OCI-M2 (cell line): ENCODE data around the gene CCDC194.

ENCODE experiments used
- DNase-seq: peaks from one replicate; lab custom pipeline; 2025; ENCODE audit not compliant: unreplicated experiment; lab: John Stamatoyannopoulos, UW

Gene CCDC194, protein sequence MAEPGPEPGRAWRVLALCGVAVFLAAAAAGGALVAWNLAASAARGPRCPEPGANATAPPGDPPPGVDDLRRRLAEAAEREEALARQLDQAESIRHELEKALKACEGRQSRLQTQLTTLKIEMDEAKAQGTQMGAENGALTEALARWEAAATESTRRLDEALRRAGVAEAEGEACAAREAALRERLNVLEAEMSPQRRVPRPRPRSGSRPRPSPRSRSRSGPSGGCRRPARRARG

GRCh38 chr19:17393914-17394313 is at the start of gene CCDC194:
CCDC194 (minus strand) TSS chr19:17394196; CDS start chr19:17394158, 38 bp downstream.
- DNase-seq, result no peak

DNA sequence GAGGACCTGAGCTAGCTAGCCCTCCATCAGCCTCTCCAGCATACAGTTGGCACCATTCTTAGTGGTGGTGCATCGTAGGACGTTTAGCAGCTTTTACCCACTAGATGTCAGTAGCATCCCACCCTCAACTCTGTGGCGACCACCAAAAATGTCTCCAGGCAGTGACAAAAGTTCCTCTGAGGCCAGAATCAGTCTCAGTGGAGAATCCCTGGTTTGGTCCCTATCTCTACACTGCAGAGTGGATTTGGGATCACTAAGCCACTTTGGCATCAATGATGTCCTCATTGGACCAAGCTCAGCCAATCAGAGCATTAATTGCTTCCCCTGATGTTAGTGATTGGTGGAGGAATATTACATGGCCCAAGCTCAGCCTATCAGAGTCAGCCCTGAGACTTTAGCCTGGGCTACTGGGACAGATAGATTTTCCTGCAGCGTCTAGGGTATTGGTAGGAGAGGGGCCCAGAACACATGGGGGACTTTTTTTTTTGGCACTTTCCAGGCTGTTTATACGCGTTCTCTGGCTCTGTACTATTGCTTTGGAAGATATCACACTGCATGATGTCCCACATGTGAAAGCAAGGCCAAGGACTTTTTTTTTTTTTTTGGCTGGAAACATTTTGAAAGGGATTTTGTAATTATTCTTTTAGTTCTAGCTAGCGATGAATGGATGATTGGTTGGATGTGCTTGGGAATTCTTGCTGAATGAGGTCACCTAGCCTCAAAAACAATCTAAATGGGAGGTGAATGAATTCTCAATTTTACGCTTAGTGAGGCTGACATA is 47.4 kb upstream of the CCDC194 start:
- DNase-seq, result no peak

GRCh38 chr19:17436874-17437267 is 42.9 kb upstream of the CCDC194 start:
- DNase-seq, result no peak

- no peak for DNase-seq
Observed at GRCh38 chr19:17436094-17436873, 42.3 kb upstream of the CCDC194 start.

DNA sequence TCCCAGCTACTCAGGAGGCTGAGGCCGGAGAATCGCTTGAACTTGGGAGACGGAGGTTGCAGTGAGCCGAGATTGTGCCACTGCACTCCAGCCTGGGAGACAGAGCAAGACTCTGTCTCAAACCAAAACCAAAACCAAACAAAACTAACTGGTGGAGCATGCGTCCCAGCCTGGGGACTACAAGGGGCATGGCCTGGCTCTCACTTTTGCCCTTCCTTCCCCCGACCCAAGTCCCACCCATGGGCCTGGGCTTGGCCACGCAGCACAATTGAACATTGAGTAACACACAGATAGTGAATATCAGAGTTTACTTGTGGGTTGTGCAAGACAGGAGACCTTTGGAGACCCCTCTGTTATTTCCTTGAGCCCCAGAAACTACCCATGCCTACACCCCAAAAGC is 41.2 kb upstream of the CCDC194 start:
- DNase-seq, result no peak

DNA sequence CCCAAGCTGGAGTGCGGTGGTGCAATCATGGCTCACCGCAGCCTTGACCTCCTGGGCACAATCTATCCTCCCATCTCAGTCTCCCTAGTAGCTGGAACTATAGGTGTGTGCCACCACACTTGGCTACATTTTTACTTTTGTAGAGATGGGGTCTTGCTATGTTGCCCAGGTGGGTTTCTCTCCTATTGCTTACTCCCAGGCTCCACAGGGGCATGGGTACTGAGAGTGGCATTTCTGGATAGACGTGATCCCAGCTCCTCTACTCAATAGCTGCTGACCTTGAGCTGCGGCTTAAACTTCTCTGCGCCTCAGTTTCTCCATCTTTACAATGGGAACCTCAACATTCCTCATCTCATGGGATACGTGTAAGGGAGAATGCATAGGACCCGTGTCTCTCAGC is 37.4 kb upstream of the CCDC194 start:
- no peak for DNase-seq

DNA sequence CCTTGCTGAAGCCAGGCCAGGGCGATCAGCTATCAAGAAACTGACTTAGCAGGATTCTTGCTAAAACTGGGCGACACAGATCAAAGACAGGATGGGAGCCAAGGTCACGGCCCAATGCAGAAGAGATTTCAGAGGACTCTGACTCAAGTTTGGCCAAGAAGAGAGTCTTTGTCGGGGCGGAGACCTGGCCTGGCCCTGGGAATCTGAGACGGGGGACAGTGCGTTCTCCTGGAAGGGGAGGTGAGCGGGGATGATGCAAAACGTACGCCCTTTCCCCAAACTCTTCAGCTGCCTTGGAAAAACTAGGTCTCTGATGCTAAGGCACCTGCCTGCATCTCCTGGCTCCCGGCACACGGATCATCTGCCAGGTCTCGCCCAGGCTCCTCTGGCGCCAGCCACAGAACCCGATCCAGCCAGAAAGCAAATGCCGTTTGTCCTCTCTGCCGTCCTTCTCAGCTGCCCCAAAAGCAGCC is 35.7 kb upstream of the CCDC194 start:
- no peak for DNase-seq

- DNase-seq, result no peak
Observed at GRCh38 chr19:17424743-17425365, 30.9 kb upstream of the CCDC194 start.

DNA sequence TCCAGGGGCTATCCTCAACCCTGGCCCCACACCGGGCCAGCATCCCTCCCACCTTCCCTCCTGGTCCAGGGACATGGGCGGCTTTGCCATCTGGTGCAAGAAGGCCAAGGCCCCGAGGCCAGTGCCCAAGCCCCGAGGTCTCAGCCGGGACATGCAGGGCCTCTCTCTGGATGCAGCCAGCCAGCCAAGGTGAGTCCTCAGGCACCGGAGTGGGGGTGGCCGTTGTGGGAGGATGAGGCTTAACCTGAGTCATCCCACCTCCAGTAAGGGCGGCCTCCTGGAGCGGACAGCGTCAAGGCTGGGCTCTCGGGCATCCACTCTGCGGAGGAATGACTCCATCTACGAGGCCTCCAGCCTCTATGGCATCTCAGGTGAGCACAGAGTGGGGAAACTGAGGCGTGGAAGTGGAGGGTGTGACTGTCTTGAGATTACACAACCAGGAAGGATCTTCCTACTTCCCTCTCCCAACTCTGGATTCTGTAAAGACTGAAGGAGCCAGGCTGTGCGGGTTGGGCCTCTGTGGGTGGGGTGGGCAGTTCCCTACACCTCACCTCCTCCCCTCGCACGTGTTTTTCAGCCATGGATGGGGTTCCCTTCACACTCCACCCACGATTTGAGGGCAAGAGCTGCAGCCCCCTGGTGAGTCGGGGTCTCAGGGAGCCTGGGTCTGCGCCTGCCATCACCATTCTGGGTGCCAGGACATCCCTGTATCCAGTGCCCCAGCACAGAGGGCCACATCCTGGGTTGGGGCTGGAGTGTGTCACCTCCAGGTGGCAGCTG is 29.6 kb upstream of the CCDC194 start:
- no peak for DNase-seq

- no peak for DNase-seq
Observed at GRCh38 chr19:17421942-17422341, 27.9 kb upstream of the CCDC194 start.

DNA sequence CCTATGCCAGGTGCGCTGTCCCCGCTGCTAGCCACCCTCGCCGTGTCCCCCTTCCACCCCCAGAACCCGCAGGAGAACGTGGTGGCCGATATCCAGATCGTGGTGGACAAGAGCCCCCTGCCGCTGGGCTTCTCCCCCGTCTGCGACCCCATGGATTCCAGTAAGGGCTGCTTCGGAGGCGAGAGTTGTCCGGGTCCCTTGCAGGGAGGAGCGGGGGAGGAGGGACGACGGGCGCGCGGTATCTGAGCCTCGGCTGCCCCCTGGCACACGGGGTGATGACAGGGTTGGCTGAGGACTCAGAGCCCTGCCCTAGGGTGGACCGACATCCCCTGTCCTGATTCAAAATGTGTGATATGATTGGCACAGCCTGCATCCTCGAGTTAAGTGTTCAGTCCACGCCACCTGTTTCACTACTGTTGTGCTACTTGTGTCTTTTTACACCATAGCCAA is 26.5 kb upstream of the CCDC194 start:
- no peak for DNase-seq

- peak; percentile 88 for DNase-seq
Observed at GRCh38 chr19:17419621-17420474, 25.9 kb upstream of the CCDC194 start, which contains the start of gene MVB12A. MVB12A (plus strand) TSS chr19:17420047; CDS start chr19:17420136, 89 bp downstream.

- no peak for DNase-seq
Observed at GRCh38 chr19:17419154-17419620, 25.2 kb upstream of the CCDC194 start.

- no peak for DNase-seq
Observed at GRCh38 chr19:17418710-17419109, 24.7 kb upstream of the CCDC194 start.

DNA sequence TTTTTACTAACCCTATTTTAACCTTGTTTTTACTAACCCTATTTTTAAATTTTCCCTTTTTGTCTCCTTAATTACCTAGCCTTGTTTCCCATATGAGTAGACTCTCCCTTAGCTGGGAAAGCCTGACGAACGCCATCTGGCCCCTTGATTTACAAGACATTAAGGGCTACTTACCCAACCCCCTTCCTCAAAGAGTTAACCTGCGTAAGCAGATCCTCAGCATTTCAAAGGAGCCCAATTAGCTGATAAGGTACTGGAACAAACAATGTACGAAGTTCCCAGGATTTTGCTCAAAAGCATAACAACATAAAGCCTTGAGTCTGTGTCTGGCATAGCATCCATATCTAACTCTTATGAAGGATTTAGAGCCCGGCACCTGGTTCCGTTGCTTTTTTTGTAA is 21.1 kb upstream of the CCDC194 start:
- DNase-seq, result no peak

GRCh38 chr19:17414097-17414496 is 20.1 kb upstream of the CCDC194 start:
- DNase-seq, result no peak

GRCh38 chr19:17411801-17412200 is 17.8 kb upstream of the CCDC194 start:
- DNase-seq, result no peak

DNA sequence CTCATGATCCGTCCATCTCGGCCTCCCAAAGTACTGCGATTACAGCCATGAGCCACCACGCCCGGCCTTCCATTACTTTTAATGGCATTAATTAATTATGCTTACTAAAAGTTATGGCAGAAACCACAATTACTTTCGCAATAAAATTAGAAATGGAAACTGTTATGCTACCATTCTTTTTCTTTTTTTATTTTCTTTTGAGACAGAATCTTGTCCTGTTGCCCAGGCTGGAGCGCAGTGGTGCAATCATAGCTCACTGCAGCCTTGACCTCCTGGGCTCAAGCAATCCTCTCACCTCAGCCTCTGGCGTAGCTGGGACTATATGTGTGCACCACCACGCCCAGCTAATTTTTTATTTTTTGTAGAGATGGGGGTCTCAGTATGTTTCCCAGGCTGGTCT is 16.0 kb upstream of the CCDC194 start:
- no peak for DNase-seq

- DNase-seq, result no peak
Observed at GRCh38 chr19:17406887-17407196, 12.8 kb upstream of the CCDC194 start.
